ENCODE measurements around the gene PRPF19.

- no peak for TF ChIP-seq POLR2A (IDR thresholded peaks at IDR 0.05)
- no peak for TF ChIP-seq POLR2AphosphoS5 (IDR thresholded peaks at IDR 0.05)
- no peak for TF ChIP-seq CTCF (IDR thresholded peaks at IDR 0.05)
Measured at GRCh38 chr11:60871378-60872061, 34.9 kb downstream of the PRPF19 start.
